WTC11 (cell line): Measurements from ENCODE around the gene GLI2.

ENCODE experiments used
- CTCF ChIP-seq: fragments of 200-600 bp; IDR thresholded peaks from 2 replicates; pipeline ENCODE4 v1.8.0; 2022; ENCODE audit warnings: antibody characterized with exemption
- ESRRA ChIP-seq: sonication (generic); formaldehyde crosslinking; IDR thresholded peaks from 2 replicates; pipeline ENCODE4 v1.8.1; 2022; ENCODE audit warnings: mild to moderate bottlenecking, missing genetic modification reagents, borderline replicate concordance
- FOXJ3 ChIP-seq: sonication (generic); formaldehyde crosslinking; IDR thresholded peaks from 2 replicates; pipeline ENCODE4 v1.9.0; 2021; ENCODE audit warnings: missing genetic modification reagents, mild to moderate bottlenecking, borderline replicate concordance
- FOXK1 ChIP-seq: sonication (generic); formaldehyde crosslinking; IDR thresholded peaks from 2 replicates; pipeline ENCODE4 v1.8.0; 2022; ENCODE audit warnings: mild to moderate bottlenecking, moderate library complexity, missing genetic modification reagents
- JUN ChIP-seq: sonication (generic); formaldehyde crosslinking; IDR thresholded peaks from 2 replicates; pipeline ENCODE4 v1.8.0; 2023; ENCODE audit warnings: mild to moderate bottlenecking, missing genetic modification reagents
- NFYB ChIP-seq: sonication (generic); formaldehyde crosslinking; conservative IDR thresholded peaks from 2 replicates; pipeline ENCODE4 v1.8.0; 2022; ENCODE audit warnings: low read depth, missing genetic modification reagents
- OVOL2 ChIP-seq: fragments of 250-450 bp; sonication (Bioruptor Pico); IDR thresholded peaks from 2 replicates; pipeline ENCODE4 v1.9.0; 2021; ENCODE audit warnings: mild to moderate bottlenecking, borderline replicate concordance
- PREB ChIP-seq: sonication (generic); formaldehyde crosslinking; IDR thresholded peaks from 2 replicates; pipeline ENCODE4 v1.8.1; 2022; ENCODE audit warnings: mild to moderate bottlenecking, missing genetic modification reagents, moderate library complexity, borderline replicate concordance
- TEAD1 ChIP-seq: sonication (generic); formaldehyde crosslinking; IDR thresholded peaks from 2 replicates; pipeline ENCODE4 v1.8.0; 2022; ENCODE audit warnings: mild to moderate bottlenecking, missing genetic modification reagents
- ZBTB21 ChIP-seq: sonication (generic); formaldehyde crosslinking; IDR thresholded peaks from 2 replicates; pipeline ENCODE4 v1.8.1; 2023; ENCODE audit warnings: mild to moderate bottlenecking, missing genetic modification reagents, borderline replicate concordance
- TF ChIP-seq, protein P1 (sequence below): sonication (generic); formaldehyde crosslinking; IDR thresholded peaks from 2 replicates; pipeline ENCODE4 v1.8.0; 2023; ENCODE audit warnings: mild to moderate bottlenecking, missing genetic modification reagents
- TF ChIP-seq, protein P2 (sequence below): sonication (generic); formaldehyde crosslinking; IDR thresholded peaks from 2 replicates; pipeline ENCODE4 v1.8.1; 2022; ENCODE audit warnings: low read depth, missing genetic modification reagents, borderline replicate concordance

DNA sequence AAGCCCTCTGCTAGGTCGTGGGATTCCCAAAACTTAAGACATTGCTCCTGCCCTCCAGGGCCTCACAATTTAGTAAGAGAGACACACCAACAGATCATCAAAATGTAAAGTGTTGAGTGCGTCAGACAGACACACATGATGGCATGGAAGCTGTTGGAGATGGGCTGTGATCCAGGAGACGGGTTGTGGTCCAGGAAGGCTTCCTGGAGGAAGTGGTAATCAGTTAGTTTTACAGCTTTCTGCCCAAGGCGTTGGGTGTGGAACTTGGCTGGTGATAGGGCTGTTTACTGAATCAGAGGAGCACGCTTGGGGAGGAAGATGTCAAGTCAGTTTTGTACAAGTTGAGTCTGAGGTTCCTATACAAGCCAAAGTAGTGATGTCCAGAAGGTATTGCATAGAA is 24.0 kb upstream of the GLI2 start:
- TF ChIP-seq ESRRA (CRISPR knock-in tag) (no peak), NFYB (no peak), JUN (CRISPR knock-in tag) (no peak), CTCF (no peak), TEAD1 (CRISPR knock-in tag) (no peak), ZBTB21 (no peak), OVOL2 (CRISPR knock-in tag) (no peak), FOXJ3 (CRISPR knock-in tag) (no peak), PREB (no peak), FOXK1 (CRISPR knock-in tag) (no peak)
- TF ChIP-seq, protein P1, sequence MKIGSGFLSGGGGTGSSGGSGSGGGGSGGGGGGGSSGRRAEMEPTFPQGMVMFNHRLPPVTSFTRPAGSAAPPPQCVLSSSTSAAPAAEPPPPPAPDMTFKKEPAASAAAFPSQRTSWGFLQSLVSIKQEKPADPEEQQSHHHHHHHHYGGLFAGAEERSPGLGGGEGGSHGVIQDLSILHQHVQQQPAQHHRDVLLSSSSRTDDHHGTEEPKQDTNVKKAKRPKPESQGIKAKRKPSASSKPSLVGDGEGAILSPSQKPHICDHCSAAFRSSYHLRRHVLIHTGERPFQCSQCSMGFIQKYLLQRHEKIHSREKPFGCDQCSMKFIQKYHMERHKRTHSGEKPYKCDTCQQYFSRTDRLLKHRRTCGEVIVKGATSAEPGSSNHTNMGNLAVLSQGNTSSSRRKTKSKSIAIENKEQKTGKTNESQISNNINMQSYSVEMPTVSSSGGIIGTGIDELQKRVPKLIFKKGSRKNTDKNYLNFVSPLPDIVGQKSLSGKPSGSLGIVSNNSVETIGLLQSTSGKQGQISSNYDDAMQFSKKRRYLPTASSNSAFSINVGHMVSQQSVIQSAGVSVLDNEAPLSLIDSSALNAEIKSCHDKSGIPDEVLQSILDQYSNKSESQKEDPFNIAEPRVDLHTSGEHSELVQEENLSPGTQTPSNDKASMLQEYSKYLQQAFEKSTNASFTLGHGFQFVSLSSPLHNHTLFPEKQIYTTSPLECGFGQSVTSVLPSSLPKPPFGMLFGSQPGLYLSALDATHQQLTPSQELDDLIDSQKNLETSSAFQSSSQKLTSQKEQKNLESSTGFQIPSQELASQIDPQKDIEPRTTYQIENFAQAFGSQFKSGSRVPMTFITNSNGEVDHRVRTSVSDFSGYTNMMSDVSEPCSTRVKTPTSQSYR: no peak
- TF ChIP-seq, protein P2, sequence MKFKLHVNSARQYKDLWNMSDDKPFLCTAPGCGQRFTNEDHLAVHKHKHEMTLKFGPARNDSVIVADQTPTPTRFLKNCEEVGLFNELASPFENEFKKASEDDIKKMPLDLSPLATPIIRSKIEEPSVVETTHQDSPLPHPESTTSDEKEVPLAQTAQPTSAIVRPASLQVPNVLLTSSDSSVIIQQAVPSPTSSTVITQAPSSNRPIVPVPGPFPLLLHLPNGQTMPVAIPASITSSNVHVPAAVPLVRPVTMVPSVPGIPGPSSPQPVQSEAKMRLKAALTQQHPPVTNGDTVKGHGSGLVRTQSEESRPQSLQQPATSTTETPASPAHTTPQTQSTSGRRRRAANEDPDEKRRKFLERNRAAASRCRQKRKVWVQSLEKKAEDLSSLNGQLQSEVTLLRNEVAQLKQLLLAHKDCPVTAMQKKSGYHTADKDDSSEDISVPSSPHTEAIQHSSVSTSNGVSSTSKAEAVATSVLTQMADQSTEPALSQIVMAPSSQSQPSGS: no peak
